ENCODE results near the gene PARP14.

PARP14 gene

DNA sequence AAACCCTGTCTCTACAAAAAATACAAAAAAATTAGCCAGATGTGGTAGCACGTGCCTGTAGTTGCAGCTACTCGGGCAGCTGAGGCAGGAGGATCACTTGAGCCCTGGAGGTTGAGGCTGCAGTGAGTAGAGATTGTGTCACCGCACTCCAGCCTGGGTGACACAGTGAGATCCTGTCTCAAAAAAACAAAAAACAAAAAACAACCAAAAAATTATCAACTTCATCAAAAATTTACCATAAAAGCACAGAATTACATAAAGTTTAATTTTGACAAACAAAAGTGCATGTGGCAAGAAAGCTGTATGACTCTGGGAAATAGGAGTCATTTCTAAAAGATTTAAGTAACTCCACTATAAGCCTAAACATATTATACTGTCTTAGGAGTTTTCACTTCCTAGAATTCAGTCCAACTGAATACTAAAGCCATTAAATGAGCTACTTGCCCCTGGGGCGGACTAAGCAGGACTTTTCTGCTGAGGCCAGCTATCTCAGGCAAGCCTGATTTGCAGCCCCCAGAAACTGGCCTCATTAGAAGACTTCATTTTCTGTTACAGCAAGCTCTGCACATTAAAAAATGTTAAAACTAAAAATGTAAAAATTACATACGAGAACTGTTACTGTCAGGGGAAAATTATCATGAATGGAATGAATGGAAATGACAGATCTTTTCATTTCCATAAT is 90.0 kb downstream of the PARP14 start:
- DNase-seq (ENCODE audit: low read depth in 3 of 3) = no peak

GRCh38 chr3:122772827-122773226 is 92.2 kb downstream of the PARP14 start:
- DNase-seq (ENCODE audit: low read depth in 3 of 3) = no peak

- no peak for DNase-seq (ENCODE audit: low read depth in 3 of 3)
Observed at GRCh38 chr3:122773944-122774509, 93.4 kb downstream of the PARP14 start.

DNA sequence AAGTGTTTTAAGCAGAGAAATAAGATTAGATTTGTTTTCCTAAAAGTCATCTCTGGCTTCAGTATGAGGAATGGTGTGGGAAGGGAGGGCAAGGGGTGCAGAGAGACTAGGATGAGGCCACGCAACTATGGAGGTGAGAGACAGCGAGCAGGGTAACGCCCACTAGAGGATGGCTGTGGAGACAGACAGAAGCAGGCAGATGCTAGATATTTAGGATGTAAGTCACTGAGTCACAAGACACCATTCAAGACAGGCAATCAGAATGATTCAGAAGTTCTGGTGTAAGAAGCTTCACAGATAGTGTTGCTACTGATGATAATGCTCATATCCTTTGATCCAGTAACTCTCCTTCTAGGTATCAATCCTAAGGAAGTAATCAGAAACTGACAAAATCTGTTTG is 93.9 kb downstream of the PARP14 start:
- no peak for DNase-seq (ENCODE audit: low read depth in 3 of 3)

DNA sequence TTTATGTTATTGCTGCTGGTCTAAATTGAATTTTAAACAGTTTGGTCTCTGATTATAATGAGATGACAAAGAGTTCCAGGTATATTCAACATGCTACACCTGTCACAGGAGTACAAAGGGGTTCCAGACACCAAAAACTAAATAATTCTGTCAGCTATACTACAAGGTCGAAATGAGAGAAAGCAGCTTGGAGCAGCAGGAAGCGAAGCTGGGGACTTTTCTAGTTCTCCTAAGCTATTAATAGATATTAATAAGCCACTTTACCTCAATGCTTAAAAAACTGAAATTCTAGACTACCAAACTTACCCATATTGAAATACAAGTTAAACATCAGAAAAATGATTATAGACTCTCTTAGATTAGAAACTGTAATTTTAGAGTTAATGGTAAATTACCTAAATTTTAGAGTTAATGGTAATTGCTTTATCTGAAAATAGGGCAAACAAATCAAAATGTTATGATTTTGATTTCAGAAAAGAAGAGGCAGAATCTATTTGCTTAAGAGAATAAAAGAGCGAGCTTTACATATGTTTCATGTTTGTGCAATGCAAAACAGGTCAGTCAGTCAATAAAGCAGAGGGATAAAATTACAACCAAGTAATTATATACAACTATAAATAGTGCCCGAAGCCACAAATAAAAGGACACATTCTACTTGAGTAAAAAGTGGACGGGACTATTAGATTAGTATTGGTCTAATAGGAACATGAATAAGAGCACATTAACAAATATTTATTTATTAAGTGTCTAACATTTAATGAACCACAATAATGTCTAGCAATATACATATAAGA is 96.2 kb downstream of the PARP14 start:
- no peak for DNase-seq (ENCODE audit: low read depth in 3 of 3)

DNA sequence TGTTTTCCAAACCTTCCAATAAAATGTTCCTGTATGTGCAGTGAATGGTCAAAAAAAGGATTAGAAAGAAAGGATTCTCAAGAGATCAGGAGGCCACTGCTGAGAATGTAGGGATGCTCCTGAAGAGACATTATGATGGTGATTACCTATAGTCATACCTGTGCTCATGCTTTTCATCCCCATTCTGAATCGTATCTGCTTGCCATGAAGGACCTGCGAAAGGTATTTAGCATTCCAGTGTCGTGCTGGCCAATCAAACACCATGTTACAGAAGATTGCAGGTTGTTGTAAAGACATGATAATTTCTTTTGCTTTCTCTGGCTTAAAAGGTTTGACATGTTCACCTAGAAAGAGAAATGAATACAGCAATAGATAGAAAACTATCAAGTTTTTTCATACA is 96.9 kb downstream of the PARP14 start:
- DNase-seq (ENCODE audit: low read depth in 3 of 3) = no peak

Data from stimulated activated CD4-positive, alpha-beta T cell treated with anti-CD3 and anti-CD28 coated beads, TNF-alpha, amount 100 ng/mL, for 48 hours (primary cell).